Suprapubic skin (tissue), 4 donors: Measurements from ENCODE around the gene SPARCL1. TPM values are rescaled to one million over a fixed set of nuclear protein-coding genes. Genes with fewer than 3 reads are reported as not detected.
"Not testable (repeated sequence)": the region's sequence is repeated elsewhere in the genome, so short reads cannot be mapped to it uniquely, and the experiment has no call there.

Experiments used
- DNase-seq, 2 donors: peaks; one replicate each; pipeline ENCODE4 v3.0.0-alpha.2; 2019; ENCODE audit warnings: low spot score in 2 of 2
- H3K27ac ChIP-seq: fragments of 200-600 bp; sonication (generic); one replicate; pipeline ENCODE4 v1.5.1; 2019
- H3K27me3 ChIP-seq: fragments of 200-600 bp; sonication (generic); one replicate; pipeline ENCODE4 v1.5.1; 2019
- H3K36me3 ChIP-seq: fragments of 200-600 bp; sonication (generic); one replicate; pipeline ENCODE4 v1.5.1; 2019
- H3K4me1 ChIP-seq: fragments of 200-600 bp; sonication (generic); one replicate; pipeline ENCODE4 v1.5.1; 2019
- H3K4me3 ChIP-seq: fragments of 200-600 bp; sonication (generic); one replicate; pipeline ENCODE4 v1.5.1; 2019; ENCODE audit warnings: mild to moderate bottlenecking
- H3K9me3 ChIP-seq: fragments of 200-600 bp; sonication (generic); one replicate; pipeline ENCODE4 v1.5.1; 2019
- EP300 ChIP-seq: sonication (generic); formaldehyde crosslinking; IDR thresholded peaks from one replicate; pipeline ENCODE4 v1.6.1; 2017; ENCODE audit warnings: antibody characterized with exemption
- POLR2A ChIP-seq, 2 donors: fragments of 450-650 bp; IDR thresholded peaks; one replicate each; pipeline ENCODE4 v1.6.1; 2017; ENCODE audit warnings: antibody characterized with exemption in 2 of 2, mild to moderate bottlenecking in 2 of 2, moderate library complexity in 2 of 2
- POLR2AphosphoS5 ChIP-seq, 3 donors: sonication (generic); formaldehyde crosslinking; IDR thresholded peaks; one replicate each; pipeline ENCODE4 v1.6.1; 2017; ENCODE audit warnings: antibody characterized with exemption in 3 of 3
- WGBS: methylation state at CpG from one replicate; pipeline ENCODE4 v1.1.5; 2018; 5-methylcytosine and 5-hydroxymethylcytosine counted together
- total RNA-seq, 4 donors: library from RNA; depleted of rRNA; stranded (reverse); fragments of >200 nt; gene quantifications; one replicate each; pipeline ENCODE4 v1.1.0, GENCODE V29; 2016
- TF ChIP-seq, protein P1 (sequence below), 2 donors: fragments of 200-600 bp in 1 of 2; fragments of 450-650 bp in 1 of 2; sonication (generic) in 1 of 2; IDR thresholded peaks; one replicate each; pipeline ENCODE4 v1.5.1; 2016 to 2019; ENCODE audit warnings: antibody characterized with exemption in 2 of 2, mild to moderate bottlenecking in 1 of 2, moderate library complexity in 1 of 2

Gene SPARCL1
- total RNA-seq, 4 donors from 2014 or later, result 62.3 to 124 (median 84.0) TPM

- DNase-seq, result no peak
- Histone ChIP-seq H3K4me3 (no peak overlapping the region), H3K27ac (no peak overlapping the region), H3K9me3 (no peaks in the 10 kb centered on the region), H3K36me3 (peaks cover 3% of the 10 kb centered on the region), H3K27me3 (no peaks in the 10 kb centered on the region), H3K4me1 (no peaks in the 10 kb centered on the region)
- 93% methylated on average over 3 of the region's 3 CpGs for WGBS
- TF ChIP-seq POLR2A (IDR thresholded peaks at IDR 0.05) (no peak), EP300 (no peak), POLR2AphosphoS5 (IDR thresholded peaks at IDR 0.05) (no peak)
- TF ChIP-seq, protein P1, sequence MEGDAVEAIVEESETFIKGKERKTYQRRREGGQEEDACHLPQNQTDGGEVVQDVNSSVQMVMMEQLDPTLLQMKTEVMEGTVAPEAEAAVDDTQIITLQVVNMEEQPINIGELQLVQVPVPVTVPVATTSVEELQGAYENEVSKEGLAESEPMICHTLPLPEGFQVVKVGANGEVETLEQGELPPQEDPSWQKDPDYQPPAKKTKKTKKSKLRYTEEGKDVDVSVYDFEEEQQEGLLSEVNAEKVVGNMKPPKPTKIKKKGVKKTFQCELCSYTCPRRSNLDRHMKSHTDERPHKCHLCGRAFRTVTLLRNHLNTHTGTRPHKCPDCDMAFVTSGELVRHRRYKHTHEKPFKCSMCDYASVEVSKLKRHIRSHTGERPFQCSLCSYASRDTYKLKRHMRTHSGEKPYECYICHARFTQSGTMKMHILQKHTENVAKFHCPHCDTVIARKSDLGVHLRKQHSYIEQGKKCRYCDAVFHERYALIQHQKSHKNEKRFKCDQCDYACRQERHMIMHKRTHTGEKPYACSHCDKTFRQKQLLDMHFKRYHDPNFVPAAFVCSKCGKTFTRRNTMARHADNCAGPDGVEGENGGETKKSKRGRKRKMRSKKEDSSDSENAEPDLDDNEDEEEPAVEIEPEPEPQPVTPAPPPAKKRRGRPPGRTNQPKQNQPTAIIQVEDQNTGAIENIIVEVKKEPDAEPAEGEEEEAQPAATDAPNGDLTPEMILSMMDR (IDR thresholded peaks at IDR 0.05), result no peak
Observed at GRCh38 chr4:87493115-87493514, 36.1 kb downstream of the SPARCL1 start.

GRCh38 chr4:87491851-87492250, 37.3 kb downstream of the SPARCL1 start:
- H3K9me3 ChIP-seq, H3K4me3 ChIP-seq, H3K27me3 ChIP-seq, H3K36me3 ChIP-seq, H3K27ac ChIP-seq, DNase-seq, H3K4me1 ChIP-seq: not testable (repeated sequence)
- WGBS, result 77% methylated on average over 2 of the region's 2 CpGs

DNA sequence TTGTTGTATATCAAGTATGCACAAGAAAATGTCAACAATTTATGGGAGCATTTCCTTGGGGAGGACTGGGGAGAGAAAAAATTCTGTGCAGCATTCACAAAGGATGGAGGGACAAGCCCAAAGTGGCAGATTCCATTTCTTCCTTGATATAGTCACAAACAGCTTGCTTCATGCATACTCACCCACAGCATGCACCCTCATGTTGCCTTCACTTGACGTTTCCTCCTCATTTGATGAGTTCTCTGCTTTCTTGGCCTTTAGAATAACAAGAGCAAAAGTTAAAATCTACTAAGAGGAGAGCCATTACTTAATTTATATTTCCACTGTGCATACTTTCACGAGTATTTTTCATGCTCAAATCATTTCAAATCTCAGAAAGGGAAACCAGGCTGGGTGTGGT, 37.7 kb downstream of the SPARCL1 start:
- no peak for DNase-seq
- no peak overlapping the region for H3K27ac ChIP-seq
- H3K9me3 ChIP-seq, result no peaks in the 10 kb centered on the region
- TF ChIP-seq, protein P1 (IDR thresholded peaks at IDR 0.05), result no peak
- no peak for TF ChIP-seq EP300
- no peak for TF ChIP-seq POLR2A (IDR thresholded peaks at IDR 0.05)
- no peak for TF ChIP-seq POLR2AphosphoS5 (IDR thresholded peaks at IDR 0.05)
- 71% methylated on average over 2 of the region's 2 CpGs for WGBS
- no peaks in the 10 kb centered on the region for H3K4me1 ChIP-seq
- H3K36me3 ChIP-seq, result peaks cover 3% of the 10 kb centered on the region
- H3K4me3 ChIP-seq, result no peak overlapping the region
- H3K27me3 ChIP-seq, result no peaks in the 10 kb centered on the region

GRCh38 chr4:87490664-87491369, 38.4 kb downstream of the SPARCL1 start:
- DNase-seq, result no peak
- H3K36me3 ChIP-seq, result peaks cover 3% of the 10 kb centered on the region
- no peaks in the 10 kb centered on the region for H3K9me3 ChIP-seq
- WGBS, result 40% methylated on average over 1 of the region's 1 CpG
- no peak for TF ChIP-seq EP300
- TF ChIP-seq, protein P1 (IDR thresholded peaks at IDR 0.05), result no peak
- no peak for TF ChIP-seq POLR2A (IDR thresholded peaks at IDR 0.05)
- TF ChIP-seq POLR2AphosphoS5 (IDR thresholded peaks at IDR 0.05), result no peak
- H3K4me1 ChIP-seq, result no peaks in the 10 kb centered on the region
- no peak overlapping the region for H3K4me3 ChIP-seq
- no peak overlapping the region for H3K27ac ChIP-seq
- no peaks in the 10 kb centered on the region for H3K27me3 ChIP-seq

GRCh38 chr4:87489678-87490077, 39.5 kb downstream of the SPARCL1 start:
- Histone ChIP-seq H3K27me3 (no peaks in the 10 kb centered on the region), H3K27ac (no peak overlapping the region), H3K4me3 (no peak overlapping the region), H3K4me1 (no peaks in the 10 kb centered on the region), H3K36me3 (peaks cover 3% of the 10 kb centered on the region), H3K9me3 (no peaks in the 10 kb centered on the region)
- WGBS, result 63% methylated on average over 2 of the region's 2 CpGs
- TF ChIP-seq EP300 (no peak), POLR2A (IDR thresholded peaks at IDR 0.05) (no peak), POLR2AphosphoS5 (IDR thresholded peaks at IDR 0.05) (no peak)
- TF ChIP-seq, protein P1 (IDR thresholded peaks at IDR 0.05), result no peak
- no peak for DNase-seq

DNA sequence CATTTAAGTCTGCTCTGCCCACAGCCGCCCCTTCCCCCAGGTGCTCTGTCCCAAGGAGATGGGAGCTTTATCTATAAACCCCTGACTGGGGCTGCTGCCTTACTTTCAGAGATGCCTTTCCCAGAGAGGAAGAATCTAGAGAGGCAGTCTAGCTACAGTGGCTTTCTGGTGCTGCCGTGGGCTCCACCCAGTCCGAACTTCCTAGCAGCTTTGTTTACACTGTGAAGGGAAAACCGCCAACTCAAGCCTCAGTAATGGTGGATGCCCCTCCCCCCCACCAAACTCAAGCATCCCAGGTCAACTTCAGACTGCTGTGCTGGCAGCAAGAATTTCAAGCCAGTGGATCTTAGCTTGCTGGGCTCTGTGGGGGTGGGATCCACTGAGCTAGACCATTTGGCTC, 40.5 kb downstream of the SPARCL1 start:
- not testable (repeated sequence) for DNase-seq, H3K27me3 ChIP-seq, H3K36me3 ChIP-seq, H3K9me3 ChIP-seq, H3K27ac ChIP-seq, H3K4me1 ChIP-seq, H3K4me3 ChIP-seq
- 75% methylated on average over 3 of the region's 4 CpGs for WGBS

DNA sequence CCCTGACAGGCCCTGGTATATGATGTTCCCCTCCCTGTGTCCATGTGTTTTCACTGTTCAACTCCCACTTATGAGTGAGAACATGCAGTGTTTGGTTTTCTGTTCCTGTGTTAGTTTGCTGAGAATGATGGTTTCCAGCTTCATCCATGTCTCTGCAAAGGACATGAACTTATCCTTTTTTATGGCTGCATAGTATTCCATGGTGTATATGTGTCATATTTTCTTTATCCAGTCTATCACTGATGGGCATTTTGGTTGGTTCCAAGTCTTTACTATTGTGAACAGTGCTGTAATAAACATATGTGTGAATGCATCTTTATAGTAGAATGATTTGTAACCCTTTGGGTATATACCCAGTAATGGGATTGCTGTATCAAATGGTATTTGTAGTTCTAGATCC, 45.9 kb downstream of the SPARCL1 start:
- H3K36me3 ChIP-seq, H3K27ac ChIP-seq, H3K4me3 ChIP-seq, H3K4me1 ChIP-seq, H3K9me3 ChIP-seq, DNase-seq, H3K27me3 ChIP-seq: not testable (repeated sequence)
